ENCODE results near the gene ZBTB44.

ZBTB44 gene

DNA sequence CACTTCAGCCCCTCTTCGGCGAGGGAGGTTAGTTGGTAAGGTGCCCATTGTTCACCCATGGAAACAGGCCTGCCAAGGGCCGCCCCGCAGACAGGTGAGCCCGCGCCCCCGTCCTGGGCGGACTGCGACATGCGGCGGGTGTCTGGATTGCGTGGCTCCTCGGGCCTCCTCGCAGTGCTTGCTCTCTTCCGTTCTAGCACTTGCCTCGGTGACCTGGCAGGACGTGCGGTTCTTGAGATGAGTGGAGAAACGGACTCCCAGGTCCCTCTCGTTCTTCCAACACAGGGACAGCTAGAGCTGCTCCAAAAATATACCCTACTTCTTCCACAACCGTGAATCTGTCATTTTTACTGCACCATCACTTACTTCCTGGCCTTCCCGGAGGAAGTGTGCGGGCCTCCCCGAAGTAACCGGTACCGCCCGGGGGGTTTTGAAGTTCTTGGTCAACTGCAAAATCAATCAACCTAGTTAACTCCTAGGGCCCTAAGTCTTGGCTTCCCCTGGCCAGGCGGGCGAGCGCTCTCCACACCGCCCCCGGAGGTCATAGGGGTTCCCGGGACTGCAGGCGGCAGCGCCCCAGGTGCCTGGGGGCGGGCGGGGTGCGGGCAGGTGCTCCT, 745 bp upstream of the ZBTB44 start:
- Histone ChIP-seq H2BK5ac (ENCODE audit: low read depth, low read length, poor library complexity, severe bottlenecking) (no peak overlapping the region), H3K9ac (ENCODE audit: low read length) (peak overlapping the region; percentile 78), H3K4me1 (ENCODE audit: control insufficient read depth, insufficient read depth, low read depth, low read length) (peaks cover 14% of the 10 kb centered on the region), H4K8ac (ENCODE audit: low read length) (peak overlapping the region; percentile 79), H2BK12ac (ENCODE audit: low read length in 2 of 2) (no peak overlapping the region), H3K27ac (ENCODE audit: low read length, poor library complexity, severe bottlenecking) (no peak overlapping the region), H3K79me1 (replicated peaks; ENCODE audit: low read length, poor library complexity, severe bottlenecking) (peaks cover 8% of the 10 kb centered on the region), H3K14ac (ENCODE audit: low read length in 2 of 2) (no peak overlapping the region), H3K36me3 (ENCODE audit: control insufficient read depth in 1 of 2, insufficient read depth in 2 of 2, low read depth in 1 of 2, low read length in 2 of 2) (no peaks in the 10 kb centered on the region), H3K27me3 (ENCODE audit: control insufficient read depth in 1 of 2, insufficient read depth in 1 of 2, low read length in 2 of 2) (no peaks in the 10 kb centered on the region), H3K18ac (ENCODE audit: low read depth in 1 of 2, low read length in 2 of 2) (peak overlapping the region in 1 of 2 experiments; percentile 44), H3K4me3 (ENCODE audit: insufficient read depth in 1 of 2, low read depth in 1 of 2, low read length in 2 of 2) (peak overlapping the region in 1 of 2 experiments; percentile 77), H3K23ac (ENCODE audit: low read length in 2 of 2) (no peak overlapping the region), H2AFZ (ENCODE audit: low read depth, low read length) (peak overlapping the region; percentile 84), H3K4ac (ENCODE audit: low read depth in 1 of 2, low read length in 2 of 2) (peak overlapping the region in 1 of 2 experiments; percentile 19), H2BK120ac (ENCODE audit: low read depth, low read length) (no peak overlapping the region), H3K4me2 (ENCODE audit: low read length, poor library complexity, severe bottlenecking) (no peak overlapping the region), H2BK15ac (ENCODE audit: low read depth, poor library complexity, severe bottlenecking) (no peak overlapping the region), H2AK5ac (ENCODE audit: low read length, severe bottlenecking) (peak overlapping the region; percentile 14), H3K9me3 (ENCODE audit: control insufficient read depth, low read length) (peaks cover 8% of the 10 kb centered on the region), H4K91ac (ENCODE audit: low read length) (no peak overlapping the region)
- WGBS, result 62% methylated on average over 38 of the region's 38 CpGs
- DNase-seq, result no peak

DNA sequence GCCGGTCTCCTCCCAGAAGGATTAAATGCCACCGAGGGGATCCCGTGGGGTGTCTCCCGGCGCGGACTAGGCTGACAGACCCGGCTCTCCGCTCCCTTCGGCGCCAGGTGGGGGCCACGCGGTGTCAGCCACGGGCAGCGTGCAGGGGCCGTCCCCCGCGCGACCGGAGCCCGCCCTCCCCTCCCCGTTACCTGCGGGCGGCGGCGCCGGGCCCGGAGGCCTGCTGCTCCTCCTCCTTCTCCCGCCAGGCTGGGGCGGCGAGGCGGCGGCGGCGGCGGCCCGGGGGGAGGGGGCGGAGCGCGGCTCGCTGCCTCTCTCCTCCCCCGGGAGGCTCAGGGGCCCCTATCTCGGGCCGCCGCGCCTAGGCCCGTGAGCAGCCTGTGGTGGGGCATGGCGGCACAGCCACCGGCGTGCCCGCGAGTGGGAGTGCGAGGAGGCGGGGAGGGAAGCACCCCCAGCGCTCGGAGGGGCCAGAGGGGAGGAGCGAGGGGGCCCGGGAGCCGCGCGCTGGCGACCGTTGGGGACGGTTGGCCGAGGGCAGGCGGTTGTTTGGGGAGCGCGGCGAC, 450 bp downstream of the ZBTB44 start:
- H2BK120ac ChIP-seq (ENCODE audit: low read depth, low read length), result peak overlapping the region; percentile 79
- peak overlapping the region; percentile 86 for H2AFZ ChIP-seq (ENCODE audit: low read depth, low read length)
- H3K4me3 ChIP-seq (ENCODE audit: insufficient read depth in 1 of 2, low read depth in 1 of 2, low read length in 2 of 2), result peak overlapping the region; percentile 87 to 91
- peak overlapping the region; percentile 51 for H3K4me2 ChIP-seq (ENCODE audit: low read length, poor library complexity, severe bottlenecking)
- no peak for DNase-seq
- peak overlapping the region; percentile 80 for H2BK15ac ChIP-seq (ENCODE audit: low read depth, poor library complexity, severe bottlenecking)
- peaks cover 14% of the 10 kb centered on the region for H3K4me1 ChIP-seq (ENCODE audit: control insufficient read depth, insufficient read depth, low read depth, low read length)
- peak overlapping the region; percentile 87 for H3K9ac ChIP-seq (ENCODE audit: low read length)
- H3K18ac ChIP-seq (ENCODE audit: low read depth in 1 of 2, low read length in 2 of 2), result peak overlapping the region; percentile 91 to 92
- peak overlapping the region; percentile 57 for H3K27ac ChIP-seq (ENCODE audit: low read length, poor library complexity, severe bottlenecking)
- H3K9me3 ChIP-seq (ENCODE audit: control insufficient read depth, low read length), result no peaks in the 10 kb centered on the region
- peak overlapping the region in 1 of 2 experiments; percentile 61 for H3K4ac ChIP-seq (ENCODE audit: low read depth in 1 of 2, low read length in 2 of 2)
- WGBS, result 0% methylated on average over 25 of the region's 68 CpGs
- peak overlapping the region; percentile 68 for H4K91ac ChIP-seq (ENCODE audit: low read length)
- peak overlapping the region; percentile 79 for H2BK5ac ChIP-seq (ENCODE audit: low read depth, low read length, poor library complexity, severe bottlenecking)
- no peak overlapping the region for H2AK5ac ChIP-seq (ENCODE audit: low read length, severe bottlenecking)
- H3K79me1 ChIP-seq (replicated peaks; ENCODE audit: low read length, poor library complexity, severe bottlenecking), result peaks cover 13% of the 10 kb centered on the region
- no peaks in the 10 kb centered on the region for H3K27me3 ChIP-seq (ENCODE audit: control insufficient read depth in 1 of 2, insufficient read depth in 1 of 2, low read length in 2 of 2)
- peak overlapping the region in 1 of 2 experiments; percentile 78 for H2BK12ac ChIP-seq (ENCODE audit: low read length in 2 of 2)
- H3K14ac ChIP-seq (ENCODE audit: low read length in 2 of 2), result peak overlapping the region in 1 of 2 experiments; percentile 84
- peak overlapping the region in 1 of 2 experiments; percentile 96 for H3K23ac ChIP-seq (ENCODE audit: low read length in 2 of 2)
- peak overlapping the region; percentile 77 for H4K8ac ChIP-seq (ENCODE audit: low read length)
- no peaks in the 10 kb centered on the region for H3K36me3 ChIP-seq (ENCODE audit: control insufficient read depth in 1 of 2, insufficient read depth in 2 of 2, low read depth in 1 of 2, low read length in 2 of 2)

DNA sequence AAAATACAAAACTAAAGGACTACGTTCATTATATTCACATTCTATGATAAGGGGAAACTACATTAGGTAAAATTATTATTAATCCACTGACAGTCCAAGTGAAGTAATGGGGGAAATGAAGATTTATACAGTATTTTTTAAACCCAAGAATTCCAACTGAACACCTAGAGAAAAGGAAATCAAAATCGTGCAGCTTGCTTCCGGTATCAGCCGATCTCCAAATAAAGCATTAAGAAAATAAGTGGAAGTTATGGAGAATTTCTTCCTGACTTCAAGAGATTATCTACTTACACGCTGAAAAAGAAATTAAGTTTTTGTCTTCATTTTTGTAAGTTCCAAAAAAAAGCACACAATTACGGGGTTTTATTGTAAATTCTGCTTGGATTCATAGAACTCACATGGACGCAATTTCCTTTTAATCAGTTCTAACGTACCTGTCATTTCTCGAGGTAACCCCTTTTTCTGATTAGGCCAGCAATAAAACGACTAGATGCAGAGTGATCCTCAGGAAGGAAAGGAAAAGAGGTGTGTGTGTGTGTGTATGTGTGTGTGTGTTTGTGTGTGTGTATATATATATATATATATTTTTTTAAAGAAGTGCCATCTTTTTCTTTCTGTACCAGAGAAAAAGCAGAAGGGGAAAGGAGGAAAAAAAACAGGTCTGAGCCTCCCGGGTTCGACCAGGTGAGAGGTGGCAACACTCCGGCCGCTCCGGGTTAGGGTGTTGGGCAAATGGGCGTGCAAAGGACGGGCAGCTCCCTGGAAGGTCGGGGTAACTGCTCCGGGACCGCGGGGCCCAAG, 1.1 kb downstream of the ZBTB44 start:
- H3K4me3 ChIP-seq (ENCODE audit: insufficient read depth in 1 of 2, low read depth in 1 of 2, low read length in 2 of 2), result peak overlapping the region; percentile 87 to 91
- H3K4ac ChIP-seq (ENCODE audit: low read depth in 1 of 2, low read length in 2 of 2), result peak overlapping the region in 1 of 2 experiments; percentile 61
- no peak overlapping the region for H3K14ac ChIP-seq (ENCODE audit: low read length in 2 of 2)
- H3K27ac ChIP-seq (ENCODE audit: low read length, poor library complexity, severe bottlenecking), result peak overlapping the region; percentile 57
- H3K4me1 ChIP-seq (ENCODE audit: control insufficient read depth, insufficient read depth, low read depth, low read length), result peaks cover 15% of the 10 kb centered on the region
- H3K79me1 ChIP-seq (replicated peaks; ENCODE audit: low read length, poor library complexity, severe bottlenecking), result peaks cover 16% of the 10 kb centered on the region
- no peak overlapping the region for H2BK120ac ChIP-seq (ENCODE audit: low read depth, low read length)
- H4K91ac ChIP-seq (ENCODE audit: low read length), result no peak overlapping the region
- WGBS, result 2% methylated on average over 15 of the region's 21 CpGs
- H3K27me3 ChIP-seq (ENCODE audit: control insufficient read depth in 1 of 2, insufficient read depth in 1 of 2, low read length in 2 of 2), result no peaks in the 10 kb centered on the region
- peak overlapping the region in 1 of 2 experiments; percentile 96 for H3K23ac ChIP-seq (ENCODE audit: low read length in 2 of 2)
- peaks cover 0 to 3% of the 10 kb centered on the region in 2 experiments for H3K36me3 ChIP-seq (ENCODE audit: control insufficient read depth in 1 of 2, insufficient read depth in 2 of 2, low read depth in 1 of 2, low read length in 2 of 2)
- H3K9ac ChIP-seq (ENCODE audit: low read length), result peak overlapping the region; percentile 87
- peak; percentile 36 for DNase-seq
- H2BK5ac ChIP-seq (ENCODE audit: low read depth, low read length, poor library complexity, severe bottlenecking), result peak overlapping the region; percentile 19
- H3K9me3 ChIP-seq (ENCODE audit: control insufficient read depth, low read length), result no peaks in the 10 kb centered on the region
- H2AFZ ChIP-seq (ENCODE audit: low read depth, low read length), result peak overlapping the region; percentile 86
- no peak overlapping the region for H4K8ac ChIP-seq (ENCODE audit: low read length)
- peak overlapping the region; percentile 51 for H3K4me2 ChIP-seq (ENCODE audit: low read length, poor library complexity, severe bottlenecking)
- H2BK15ac ChIP-seq (ENCODE audit: low read depth, poor library complexity, severe bottlenecking), result peak overlapping the region; percentile 52
- no peak overlapping the region for H2BK12ac ChIP-seq (ENCODE audit: low read length in 2 of 2)
- no peak overlapping the region for H2AK5ac ChIP-seq (ENCODE audit: low read length, severe bottlenecking)
- peak overlapping the region; percentile 54 to 91 for H3K18ac ChIP-seq (ENCODE audit: low read depth in 1 of 2, low read length in 2 of 2)

DNA sequence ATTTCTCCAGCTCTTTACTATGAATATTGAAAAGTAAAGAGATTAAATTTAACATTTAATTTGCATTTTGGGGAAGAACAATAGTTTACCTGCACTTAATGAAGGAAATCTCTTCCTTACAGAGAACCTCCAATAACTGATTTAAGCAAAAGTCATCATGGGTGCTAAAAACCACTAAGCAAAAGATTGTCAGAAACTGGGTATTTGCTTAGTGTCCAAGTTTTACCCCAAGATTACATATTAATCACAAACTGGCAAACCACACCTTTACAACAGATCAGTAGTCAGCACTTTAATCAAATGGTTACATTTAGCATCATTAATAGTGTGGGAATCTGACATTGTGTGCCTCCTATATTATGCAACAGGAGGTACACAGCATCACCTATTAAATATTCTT, 2.7 kb downstream of the ZBTB44 start:
- H3K27ac ChIP-seq (ENCODE audit: low read length, poor library complexity, severe bottlenecking), result no peak overlapping the region
- H2BK15ac ChIP-seq (ENCODE audit: low read depth, poor library complexity, severe bottlenecking), result no peak overlapping the region
- no peak overlapping the region for H3K4ac ChIP-seq (ENCODE audit: low read depth in 1 of 2, low read length in 2 of 2)
- H3K23ac ChIP-seq (ENCODE audit: low read length in 2 of 2), result no peak overlapping the region
- H2BK5ac ChIP-seq (ENCODE audit: low read depth, low read length, poor library complexity, severe bottlenecking), result no peak overlapping the region
- H4K8ac ChIP-seq (ENCODE audit: low read length), result no peak overlapping the region
- H3K4me1 ChIP-seq (ENCODE audit: control insufficient read depth, insufficient read depth, low read depth, low read length), result peaks cover 12% of the 10 kb centered on the region
- H3K4me2 ChIP-seq (ENCODE audit: low read length, poor library complexity, severe bottlenecking), result no peak overlapping the region
- no peak overlapping the region for H4K91ac ChIP-seq (ENCODE audit: low read length)
- no peaks in the 10 kb centered on the region for H3K27me3 ChIP-seq (ENCODE audit: control insufficient read depth in 1 of 2, insufficient read depth in 1 of 2, low read length in 2 of 2)
- no peak overlapping the region for H3K9ac ChIP-seq (ENCODE audit: low read length)
- H2AFZ ChIP-seq (ENCODE audit: low read depth, low read length), result no peak overlapping the region
- no peak overlapping the region for H3K4me3 ChIP-seq (ENCODE audit: insufficient read depth in 1 of 2, low read depth in 1 of 2, low read length in 2 of 2)
- H2BK12ac ChIP-seq (ENCODE audit: low read length in 2 of 2), result no peak overlapping the region
- H3K14ac ChIP-seq (ENCODE audit: low read length in 2 of 2), result no peak overlapping the region
- no peak overlapping the region for H3K18ac ChIP-seq (ENCODE audit: low read depth in 1 of 2, low read length in 2 of 2)
- H2BK120ac ChIP-seq (ENCODE audit: low read depth, low read length), result no peak overlapping the region
- H3K79me1 ChIP-seq (replicated peaks; ENCODE audit: low read length, poor library complexity, severe bottlenecking), result peaks cover 17% of the 10 kb centered on the region
- no peak for DNase-seq
- H3K9me3 ChIP-seq (ENCODE audit: control insufficient read depth, low read length), result no peaks in the 10 kb centered on the region
- no peak overlapping the region for H2AK5ac ChIP-seq (ENCODE audit: low read length, severe bottlenecking)
- H3K36me3 ChIP-seq (ENCODE audit: control insufficient read depth in 1 of 2, insufficient read depth in 2 of 2, low read depth in 1 of 2, low read length in 2 of 2), result peaks cover 3 to 4% of the 10 kb centered on the region in 2 experiments

Measured in mesenchymal stem cell (in vitro differentiated cells and primary cell).